CD4-positive, alpha-beta T cell treated with Interleukin-15 for 4 hours (primary cell): ENCODE results near the gene HLTF.
"Not testable (repeated sequence)": the region's sequence is repeated elsewhere in the genome, so short reads cannot be mapped to it uniquely, and the experiment has no call there.

Experiments used
- DNase-seq: peaks from one replicate; pipeline ENCODE4 v3.0.0-alpha.2; 2020; ENCODE audit warnings: low spot score

HLTF gene

DNA sequence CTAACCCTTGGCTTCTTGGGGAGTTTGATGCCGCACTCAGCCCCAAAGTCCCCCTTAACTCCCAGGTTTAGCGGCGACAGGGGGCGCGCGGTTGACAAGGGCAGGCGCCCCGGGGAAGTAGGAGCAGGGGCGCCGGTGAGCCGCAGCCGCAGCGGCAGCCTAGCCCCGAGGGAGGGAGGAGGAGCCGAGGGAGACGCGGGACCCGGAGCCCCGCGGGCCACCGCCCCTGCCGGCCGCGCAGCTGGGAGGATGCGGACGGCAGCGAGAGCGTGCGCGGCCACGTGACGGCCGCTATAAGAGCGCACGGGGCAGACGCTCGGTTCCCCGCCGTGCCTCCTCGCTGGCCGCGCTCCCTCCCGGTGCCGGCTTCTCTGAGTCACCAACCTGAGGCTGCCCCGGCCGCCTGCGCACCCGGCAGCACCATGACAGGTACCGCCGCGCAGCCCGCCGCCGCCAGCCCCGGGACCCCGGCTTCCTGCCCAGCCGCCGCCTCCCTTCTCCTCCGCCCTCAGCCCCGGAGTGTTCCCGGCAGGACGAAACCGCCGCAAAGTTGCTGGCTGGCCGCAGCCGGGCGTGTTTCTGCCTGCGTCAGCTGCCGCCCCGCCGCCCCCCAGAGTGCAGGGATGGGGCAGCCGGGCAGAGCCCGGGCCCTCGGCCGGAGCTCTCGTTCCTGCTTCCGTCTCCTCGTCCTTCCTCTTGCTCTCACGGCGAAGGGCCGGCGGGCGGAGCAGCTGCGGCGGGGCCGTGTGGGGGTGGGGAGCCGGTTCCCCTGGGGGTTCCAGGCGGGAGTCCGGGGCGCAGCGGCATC is 94.9 kb downstream of the HLTF start, which contains the start of gene GYG1:
Gene GYG1 (plus strand): TSS at position 322 of the 808 bp plus-strand sequence. CDS start 101 bp downstream, at position 423.
- peak; percentile 84 for DNase-seq

DNA sequence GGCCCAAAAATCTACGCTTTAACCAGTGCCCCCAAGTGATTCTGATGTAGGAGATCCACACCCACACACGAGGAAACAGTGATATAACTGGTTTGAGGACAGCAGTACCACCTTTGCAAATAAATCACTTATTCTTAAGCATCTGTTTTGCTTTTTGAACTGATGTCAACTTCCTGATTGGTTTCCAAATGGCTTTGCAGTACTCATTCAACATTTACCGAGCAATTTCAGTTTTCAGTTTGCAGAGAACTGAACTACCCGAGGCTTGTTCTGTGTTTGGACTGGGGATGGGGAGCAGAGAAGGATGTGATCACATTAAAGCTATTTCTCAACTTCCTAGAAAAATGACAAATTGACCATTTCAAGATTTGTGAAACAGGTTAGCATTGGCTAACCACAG is 96.1 kb downstream of the HLTF start:
- no peak for DNase-seq

DNA sequence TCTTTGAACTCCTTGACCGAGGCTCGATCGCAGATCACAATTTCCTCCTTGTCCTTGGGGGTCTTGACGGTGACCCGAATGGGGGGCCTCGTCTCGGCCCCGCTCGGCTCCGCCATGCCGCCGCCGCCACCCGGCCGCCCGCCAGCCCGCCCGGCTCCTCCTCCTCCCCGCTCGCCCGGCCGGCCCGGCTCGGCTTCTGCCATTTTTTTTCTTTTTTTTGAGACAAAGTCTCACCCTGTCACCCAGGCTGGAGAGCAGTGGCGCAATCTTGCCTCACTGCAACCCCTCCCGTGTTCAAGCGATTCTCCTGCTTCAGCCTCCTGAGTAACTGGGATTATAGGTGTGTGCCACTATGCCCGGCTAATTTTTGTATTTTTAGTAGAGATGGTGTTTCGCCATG is 98.8 kb downstream of the HLTF start:
- DNase-seq = not testable (repeated sequence)

DNA sequence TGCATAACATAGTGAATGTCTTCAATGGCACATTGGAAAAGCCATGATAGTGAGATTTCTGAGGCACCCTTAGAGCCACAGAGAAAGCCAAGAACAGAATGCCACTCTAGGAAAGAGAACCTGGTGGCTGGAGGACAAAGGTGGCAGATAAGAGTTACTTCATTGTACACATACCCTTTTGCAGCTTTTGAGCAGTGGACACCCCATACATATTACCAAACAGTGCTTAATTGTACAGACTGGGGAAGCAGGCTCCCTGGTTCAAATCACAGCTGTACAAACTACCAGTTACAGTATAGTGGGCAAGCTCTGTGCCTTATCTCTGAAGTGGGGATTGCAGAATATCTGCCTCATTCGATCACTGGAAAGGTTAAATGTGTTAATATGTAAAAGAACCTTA is 105.1 kb downstream of the HLTF start:
- DNase-seq = no peak
